K562 (cell line): ENCODE data around the gene MCAM. TPM values are rescaled to one million over a fixed set of nuclear protein-coding genes. Genes with fewer than 3 reads are reported as not detected.

ENCODE experiments used
- ATAC-seq: fragments of 200-7000 bp; cut with Tn5 transposase; 3 replicates; pipeline ENCODE4 v1.9.1; 2020; ENCODE audit warnings: moderate library complexity
- BruUV-seq: library from RNA; stranded (reverse); fragments of 400-500 nt; replicated peaks from 2 replicates; lab custom pipeline; 2021; lab: Mats Ljungman, UMichigan
- CTCF ChIA-PET: fragments of 300-600 bp; formaldehyde crosslinking; extraction: SDS; loops from one replicate; lab custom pipeline; 2021; ENCODE audit warnings: low intra/inter-chr PET ratio; lab: Yijun Ruan, JAX
- POLR2A ChIA-PET: fragments of 300-600, 350-650 bp; sonication (Branson Sonifier 250); formaldehyde crosslinking; extraction: SDS; loops from one replicate; lab custom pipeline; 2021; ENCODE audit warnings: antibody characterized with exemption, inconsistent platforms; lab: Yijun Ruan, JAX
- DNase-seq, 4 experiments: peaks; one replicate each; pipeline versions ENCODE4 v3.0.0 to v3.0.0-alpha.2; 2011 to 2018; ENCODE audit warnings: low spot score in 3 of 4, mixed read lengths in 3 of 4; ENCODE audit errors: extremely low read depth in 1 of 4
- FAIRE-seq: peaks from 2 replicates; lab custom pipeline; 2011; peaks lifted over from hg19 to GRCh38; lab: Jason Lieb, UNC
- H2AFZ ChIP-seq: 2 replicates; pipeline ENCODE4 v1.6.0; 2011; ENCODE audit warnings: low read depth, low read length, control low read depth, inconsistent platforms
- H3K27ac ChIP-seq: fragments of 200-600 bp; 3 replicates; pipeline ENCODE4 v1.8.0; 2011; ENCODE audit warnings: low read depth, mild to moderate bottlenecking, control low read depth, inconsistent platforms, low read length, moderate library complexity, mixed read lengths; ENCODE audit errors: extremely low read depth
- H3K27me3 ChIP-seq, 2 experiments: fragments of 300-600 bp in 1 of 2; 2 replicates in 1 of 2; 3 replicates in 1 of 2; pipeline versions ENCODE4 v1.6.0 to v1.8.0; 2011; ENCODE audit warnings: inconsistent platforms in 2 of 2, low read length in 2 of 2, mild to moderate bottlenecking in 1 of 2, mixed read lengths in 1 of 2, moderate library complexity in 1 of 2; ENCODE audit not compliant: control insufficient read depth in 2 of 2, insufficient read depth in 2 of 2
- H3K36me3 ChIP-seq: fragments of 300-600 bp; 3 replicates; pipeline ENCODE4 v1.8.0; 2011; ENCODE audit warnings: mild to moderate bottlenecking, low read length, inconsistent platforms; ENCODE audit not compliant: control insufficient read depth, insufficient read depth
- H3K4me1 ChIP-seq, 2 experiments: fragments of 200-600 bp in 1 of 2; replicated peaks in 1 of 2; 2 replicates in 1 of 2; 3 replicates in 1 of 2; pipeline versions ENCODE4 v1.5.1 to v1.8.0; 2011; ENCODE audit warnings: inconsistent platforms in 2 of 2, low read length in 2 of 2, mild to moderate bottlenecking in 1 of 2, mixed read lengths in 1 of 2, moderate library complexity in 1 of 2; ENCODE audit not compliant: control insufficient read depth in 2 of 2, insufficient read depth in 2 of 2
- H3K4me2 ChIP-seq: 2 replicates; pipeline ENCODE4 v1.6.1; 2011; ENCODE audit warnings: low read length, control low read depth, inconsistent platforms, mixed read lengths; ENCODE audit not compliant: insufficient read depth
- H3K4me3 ChIP-seq: fragments of 200-600 bp; sonication (generic), shearing (Covaris generic); 2 replicates; pipeline ENCODE4 v1.5.1; 2016; ENCODE audit warnings: control low read depth, inconsistent platforms
- H3K79me2 ChIP-seq: fragments of 200-600 bp; 3 replicates; pipeline ENCODE4 v1.8.0; 2011; ENCODE audit warnings: low read length, inconsistent platforms; ENCODE audit not compliant: control insufficient read depth, insufficient read depth
- H3K9ac ChIP-seq, 2 experiments: 2 replicates each; pipeline versions ENCODE4 v1.6.0 to v1.6.1; 2011; ENCODE audit warnings: low read depth in 2 of 2, low read length in 2 of 2, control low read depth in 1 of 2, inconsistent platforms in 1 of 2, mild to moderate bottlenecking in 1 of 2, mixed read lengths in 1 of 2; ENCODE audit not compliant: insufficient read depth in 1 of 2
- H3K9me1 ChIP-seq: one replicate; pipeline ENCODE4 v1.6.0; 2011; ENCODE audit warnings: inconsistent platforms, mild to moderate bottlenecking, low read length, moderate library complexity; ENCODE audit not compliant: control insufficient read depth, insufficient read depth
- H3K9me3 ChIP-seq: replicated peaks from 2 replicates; pipeline ENCODE4 v1.5.1; 2011; ENCODE audit warnings: low read depth, low read length, inconsistent platforms; ENCODE audit not compliant: control insufficient read depth, insufficient read depth
- H4K20me1 ChIP-seq: replicated peaks from 2 replicates; pipeline ENCODE4 v1.6.1; 2011; ENCODE audit warnings: low read length, inconsistent platforms, mixed read lengths; ENCODE audit not compliant: control insufficient read depth, insufficient read depth
- ARNT ChIP-seq, 2 experiments: fragments of 450-650 bp; IDR thresholded peaks; 2 replicates each; pipeline ENCODE4 v1.6.1; 2016; ENCODE audit warnings: mild to moderate bottlenecking in 1 of 2
- CEBPB ChIP-seq: fragments of 450-650 bp; IDR thresholded peaks from 2 replicates; pipeline ENCODE4 v1.6.1; 2016; ENCODE audit warnings: missing genetic modification characterization, missing compliant biosample characterization
- CHD7 ChIP-seq: fragments of 200-600 bp; sonication (generic); IDR thresholded peaks from one replicate; pipeline ENCODE4 v1.6.1; 2012; ENCODE audit warnings: mild to moderate bottlenecking, low read depth, low read length, inconsistent platforms
- RBBP5 ChIP-seq: fragments of 200-600 bp; sonication (generic); IDR thresholded peaks from 2 replicates; pipeline ENCODE4 v1.6.1; 2012; ENCODE audit warnings: borderline replicate concordance, mild to moderate bottlenecking, low read length, control low read depth, inconsistent platforms; ENCODE audit not compliant: insufficient read depth, poor library complexity, severe bottlenecking
- ZC3H4 ChIP-seq: sonication (generic); formaldehyde crosslinking; IDR thresholded peaks from 2 replicates; pipeline ENCODE4 v1.9.0; 2021; ENCODE audit warnings: missing genetic modification reagents, borderline replicate concordance
- ZNF644 ChIP-seq: fragments of 200-800 bp; sonication (Bioruptor generic); IDR thresholded peaks from 2 replicates; pipeline ENCODE4 v1.6.1; 2016; ENCODE audit warnings: low read depth, missing genetic modification characterization, missing compliant biosample characterization
- WGBS: fragments of 100-300 bp; shearing (Covaris generic); methylation state at CpG from one replicate; pipeline ENCODE4 v1.1.6; 2016; ENCODE audit warnings: low coverage, mixed read lengths; ENCODE audit not compliant: insufficient coverage; ENCODE audit errors: missing lambda C conversion rate; 5-methylcytosine and 5-hydroxymethylcytosine counted together
- in situ Hi-C: fragments of 300-500 bp; cut with MboI; formaldehyde crosslinking; loops from 4 replicates; pipeline ENCODE4 v1.15.0; 2018; ENCODE audit warnings: inconsistent platforms, mixed read lengths
- intact Hi-C: fragments of 100-400 bp; cut with micrococcal nuclease; formaldehyde crosslinking; loops from 2 replicates; pipeline ENCODE4 v1.14.2; 2022
- polyA plus RNA-seq, 8 experiments: library from polyadenylated mRNA; depleted of rRNA in 4 of 8; stranded (reverse) in 5 of 8; unstranded in 3 of 8; fragments of >200 nt; fragmentation: Nextera tagmentation in 2 of 8; fragmentation: Illumina TruSeq in 1 of 8; extraction: Ambion mirVana in 2 of 8; extraction: Trizol in 1 of 8; gene quantifications; 2 replicates each; pipeline versions ENCODE4 v1.2.1 to v1.2.3, GENCODE V29; 2011 to 2014; ENCODE audit warnings: inconsistent platforms in 1 of 8, missing spikeins in 1 of 8
- total RNA-seq, 7 experiments: library from RNA; depleted of rRNA in 6 of 7; stranded (reverse); fragments of >200 nt in 6 of 7; fragmentation: Illumina TruSeq in 2 of 7; extraction: Trizol in 2 of 7; gene quantifications; 2 replicates each; pipeline versions ENCODE4 v1.2.1 to v1.2.3, GENCODE V29; 2011 to 2021; ENCODE audit warnings: low replicate concordance in 1 of 7
- TF ChIP-seq, protein P1 (sequence below): sonication (generic); formaldehyde crosslinking; IDR thresholded peaks from 2 replicates; pipeline ENCODE4 v1.8.0; 2022; ENCODE audit warnings: mild to moderate bottlenecking, missing genetic modification reagents

MCAM gene
- total and polyA plus RNA-seq, 9 of the 15 experiments (the other 6 are each of a cell fraction or from before 2014, with no cell fraction given): 14.7 to 118 (median 53.6) TPM

- no peak overlapping the region; the same call in 2 of the 3 replicates for H3K27ac ChIP-seq
- H3K27me3 ChIP-seq: no peaks in the 10 kb centered on the region
- H3K4me1 ChIP-seq: peaks cover 23 to 58% of the 10 kb centered on the region in 2 experiments; a peak in 4 of 5 replicates
- H4K20me1 ChIP-seq: no peaks in the 10 kb centered on the region
- no peaks in the 10 kb centered on the region for H3K9me1 ChIP-seq
- H3K9me3 ChIP-seq: no peaks in the 10 kb centered on the region
- ChIA-PET CTCF (interaction anchor here (0.6 kb wide), 1 partner anchor 343 kb away, joined by 3 read pairs; no protein-coding TSS in a partner anchor), POLR2A (interaction anchor here (0.6 kb wide), 2 partner anchors 130 to 356 kb away, joined by 4 read pairs; partner anchors contain the start of gene CBL)
- H3K79me2 ChIP-seq: peaks cover 30% of the 10 kb centered on the region
- no peak for DNase-seq
- H3K36me3 ChIP-seq: peaks cover 17% of the 10 kb centered on the region; the same call in 1 of the 3 replicates
- peak overlapping the region; percentile 95 for H3K4me2 ChIP-seq
- intact Hi-C loops: loop anchor here (5.0 kb wide), 1 partner anchor 36 kb away; no protein-coding TSS in a partner anchor
- no peak for ATAC-seq
- H2AFZ ChIP-seq: no peak overlapping the region
- BruUV-seq: no TSS peak
- 88% methylated on average over 25 of the region's 30 CpGs for WGBS
- peak overlapping the region; percentile 61 for H3K4me3 ChIP-seq
- FAIRE-seq: no peak
- in situ Hi-C loops: no loop called here
- H3K9ac ChIP-seq: peak overlapping the region; percentile 88 to 97
- TF ChIP-seq ZC3H4 (CRISPR knock-in tag): peak; percentile 48; the same call in 1 of the 2 replicates
- no peak for TF ChIP-seq RBBP5
- no peak for TF ChIP-seq ARNT (IDR thresholded peaks at IDR 0.05)
- TF ChIP-seq, protein P1, sequence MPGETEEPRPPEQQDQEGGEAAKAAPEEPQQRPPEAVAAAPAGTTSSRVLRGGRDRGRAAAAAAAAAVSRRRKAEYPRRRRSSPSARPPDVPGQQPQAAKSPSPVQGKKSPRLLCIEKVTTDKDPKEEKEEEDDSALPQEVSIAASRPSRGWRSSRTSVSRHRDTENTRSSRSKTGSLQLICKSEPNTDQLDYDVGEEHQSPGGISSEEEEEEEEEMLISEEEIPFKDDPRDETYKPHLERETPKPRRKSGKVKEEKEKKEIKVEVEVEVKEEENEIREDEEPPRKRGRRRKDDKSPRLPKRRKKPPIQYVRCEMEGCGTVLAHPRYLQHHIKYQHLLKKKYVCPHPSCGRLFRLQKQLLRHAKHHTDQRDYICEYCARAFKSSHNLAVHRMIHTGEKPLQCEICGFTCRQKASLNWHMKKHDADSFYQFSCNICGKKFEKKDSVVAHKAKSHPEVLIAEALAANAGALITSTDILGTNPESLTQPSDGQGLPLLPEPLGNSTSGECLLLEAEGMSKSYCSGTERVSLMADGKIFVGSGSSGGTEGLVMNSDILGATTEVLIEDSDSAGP (CRISPR knock-in tag): no peak
- no peak for TF ChIP-seq CEBPB
- no peak for TF ChIP-seq CHD7
- TF ChIP-seq ZNF644 (tag): no peak
Measured at GRCh38 chr11:119335655-119336543, 19.0 kb upstream of the MCAM start.
